Testis (tissue), 2 donors: Measurements from ENCODE around the gene BDKRB2.

Experiments
- CTCF ChIP-seq, 3 experiments: fragments of 450-650 bp in 2 of 3; fragments of 200-600 bp in 1 of 3; sonication (generic) in 1 of 3; IDR thresholded peaks; one replicate each; pipeline ENCODE4 v1.5.1; 2016 to 2019; ENCODE audit warnings: antibody characterized with exemption in 3 of 3, mild to moderate bottlenecking in 2 of 3, moderate library complexity in 1 of 3
- POLR2A ChIP-seq: fragments of 450-650 bp; IDR thresholded peaks from one replicate; pipeline ENCODE4 v1.6.1; 2017; ENCODE audit warnings: antibody characterized with exemption, mild to moderate bottlenecking, moderate library complexity

DNA sequence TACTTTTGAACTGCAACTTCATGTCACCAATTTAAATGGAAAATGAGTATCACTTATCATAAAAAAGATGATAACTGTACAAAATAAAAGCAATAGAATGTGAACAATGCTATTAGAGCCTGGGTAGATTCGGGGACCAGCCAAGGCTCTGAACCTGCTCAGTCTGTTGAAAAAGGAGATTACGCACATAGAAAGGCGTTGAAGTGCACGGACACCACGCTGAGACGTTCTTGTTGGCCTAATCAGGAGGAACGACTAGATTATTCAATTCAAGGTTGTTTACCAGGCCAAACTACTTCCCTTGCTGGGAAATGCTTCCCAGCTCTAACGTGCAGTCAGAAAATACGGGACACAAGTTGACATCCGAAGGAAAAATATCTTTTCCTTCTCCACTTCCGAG, 27.9 kb downstream of the BDKRB2 start:
- TF ChIP-seq CTCF (IDR thresholded peaks at IDR 0.05) (no peak), POLR2A (no peak)
